ENCODE measurements around the gene TAF4B. TPM values are rescaled to one million over a fixed set of nuclear protein-coding genes. Genes with fewer than 3 reads are reported as not detected.
"Not testable (repeated sequence)": the region's sequence is repeated elsewhere in the genome, so short reads cannot be mapped to it uniquely, and the experiment has no call there.

The TAF4B gene
- total and polyA plus RNA-seq, 4 donors = 0.63 to 4.2 (median 2.3) TPM

GRCh38 chr18:26227051-26227670, 916 bp downstream of the TAF4B start:
- WGBS, 2 donors = 17 to 19% methylated on average over 28 of the region's 28 CpGs
- ATAC-seq (ENCODE audit: low FRiP score) = no peak
- intact Hi-C loops (cut with DNase I) = loop anchor here (5.0 to 10.0 kb wide), 3 partner anchors 135 to 428 kb away; partner anchors contain the start of gene SS18 (in 1 of the 2)

GRCh38 chr18:26228562-26229260, 2.5 kb downstream of the TAF4B start:
- 75 to 87% methylated on average over 6 of the region's 6 CpGs for WGBS, 2 donors
- Histone ChIP-seq H3K9me3 (ENCODE audit: control insufficient read depth, low read length) (no peaks in the 10 kb centered on the region), H3K27me3 (ENCODE audit: control insufficient read depth in 1 of 2, insufficient read depth in 2 of 2, low read length in 1 of 2) (no peaks in the 10 kb centered on the region), H3K36me3 (ENCODE audit: control insufficient read depth in 1 of 2, insufficient read depth in 2 of 2, low read length in 1 of 2) (no peaks in the 10 kb centered on the region), H3K4me1 (ENCODE audit: control insufficient read depth in 1 of 2, insufficient read depth in 2 of 2, low read length in 2 of 2) (no peaks in the 10 kb centered on the region), H3K4me3 (ENCODE audit: low read length in 2 of 2) (no peak overlapping the region), H3K27ac (ENCODE audit: low read depth in 1 of 2, low read length in 2 of 2) (no peak overlapping the region)
- no peak for DNase-seq
- intact Hi-C loops (cut with DNase I) = loop anchor here (5.0 to 10.0 kb wide), 3 partner anchors 136 to 426 kb away; partner anchors contain the start of gene SS18 (in 1 of the 2)
- no peak for ATAC-seq (ENCODE audit: low FRiP score)

More at GRCh38 chr18:26227051-26227670, 916 bp downstream of the TAF4B start:
- H3K4me3 ChIP-seq (ENCODE audit: low read length in 2 of 2) = peak overlapping the region; percentile 46 to 73
- H3K9me3 ChIP-seq (ENCODE audit: control insufficient read depth, low read length) = no peaks in the 10 kb centered on the region
- H3K27me3 ChIP-seq (ENCODE audit: control insufficient read depth in 1 of 2, insufficient read depth in 2 of 2, low read length in 1 of 2) = no peaks in the 10 kb centered on the region
- no peaks in the 10 kb centered on the region for H3K36me3 ChIP-seq (ENCODE audit: control insufficient read depth in 1 of 2, insufficient read depth in 2 of 2, low read length in 1 of 2)
- no peak overlapping the region for H3K27ac ChIP-seq (ENCODE audit: low read depth in 1 of 2, low read length in 2 of 2)
- H3K4me1 ChIP-seq (ENCODE audit: control insufficient read depth in 1 of 2, insufficient read depth in 2 of 2, low read length in 2 of 2) = no peaks in the 10 kb centered on the region
- no peak for DNase-seq

GRCh38 chr18:26230497-26230896, 4.3 kb downstream of the TAF4B start:
- H3K36me3 ChIP-seq (ENCODE audit: control insufficient read depth in 1 of 2, insufficient read depth in 2 of 2, low read length in 1 of 2) = no peaks in the 10 kb centered on the region
- no peaks in the 10 kb centered on the region for H3K27me3 ChIP-seq (ENCODE audit: control insufficient read depth in 1 of 2, insufficient read depth in 2 of 2, low read length in 1 of 2)
- DNase-seq (no peak), ATAC-seq (ENCODE audit: low FRiP score) (no peak)
- H3K9me3 ChIP-seq (ENCODE audit: control insufficient read depth, low read length) = no peaks in the 10 kb centered on the region
- H3K27ac ChIP-seq (ENCODE audit: low read depth in 1 of 2, low read length in 2 of 2) = no peak overlapping the region
- no peak overlapping the region for H3K4me3 ChIP-seq (ENCODE audit: low read length in 2 of 2)
- WGBS, 2 donors = 74 to 80% methylated on average over 8 of the region's 8 CpGs
- intact Hi-C loops (cut with DNase I) = no loop called here
- no peaks in the 10 kb centered on the region for H3K4me1 ChIP-seq (ENCODE audit: control insufficient read depth in 1 of 2, insufficient read depth in 2 of 2, low read length in 2 of 2)

- Histone ChIP-seq H3K4me3 (ENCODE audit: low read length in 2 of 2) (no peak overlapping the region), H3K9me3 (ENCODE audit: control insufficient read depth, low read length) (no peaks in the 10 kb centered on the region), H3K27me3 (ENCODE audit: control insufficient read depth in 1 of 2, insufficient read depth in 2 of 2, low read length in 1 of 2) (no peaks in the 10 kb centered on the region), H3K36me3 (ENCODE audit: control insufficient read depth in 1 of 2, insufficient read depth in 2 of 2, low read length in 1 of 2) (no peaks in the 10 kb centered on the region), H3K4me1 (ENCODE audit: control insufficient read depth in 1 of 2, insufficient read depth in 2 of 2, low read length in 2 of 2) (no peaks in the 10 kb centered on the region), H3K27ac (ENCODE audit: low read depth in 1 of 2, low read length in 2 of 2) (no peak overlapping the region)
- ATAC-seq (ENCODE audit: low FRiP score) = no peak
- intact Hi-C loops (cut with DNase I) = no loop called here
- WGBS, 2 donors = 56 to 59% methylated on average over 5 of the region's 5 CpGs
- DNase-seq = no peak
Observed at GRCh38 chr18:26233208-26233607, 7.0 kb downstream of the TAF4B start.

GRCh38 chr18:26237363-26237762, 11.1 kb downstream of the TAF4B start:
- H3K4me1 ChIP-seq (ENCODE audit: control insufficient read depth in 1 of 2, insufficient read depth in 2 of 2, low read length in 2 of 2); intact Hi-C loops (cut with DNase I); H3K36me3 ChIP-seq (ENCODE audit: control insufficient read depth in 1 of 2, insufficient read depth in 2 of 2, low read length in 1 of 2); DNase-seq; H3K4me3 ChIP-seq (ENCODE audit: low read length in 2 of 2); H3K27me3 ChIP-seq (ENCODE audit: control insufficient read depth in 1 of 2, insufficient read depth in 2 of 2, low read length in 1 of 2); H3K27ac ChIP-seq (ENCODE audit: low read depth in 1 of 2, low read length in 2 of 2); H3K9me3 ChIP-seq (ENCODE audit: control insufficient read depth, low read length); ATAC-seq (ENCODE audit: low FRiP score): not testable (repeated sequence)
- WGBS, 2 donors = 70 to 78% methylated on average over 2 of the region's 2 CpGs

- H3K4me1 ChIP-seq (ENCODE audit: control insufficient read depth in 1 of 2, insufficient read depth in 2 of 2, low read length in 2 of 2); H3K4me3 ChIP-seq (ENCODE audit: low read length in 2 of 2); intact Hi-C loops (cut with DNase I); ATAC-seq (ENCODE audit: low FRiP score); H3K27me3 ChIP-seq (ENCODE audit: control insufficient read depth in 1 of 2, insufficient read depth in 2 of 2, low read length in 1 of 2); H3K9me3 ChIP-seq (ENCODE audit: control insufficient read depth, low read length); DNase-seq; H3K27ac ChIP-seq (ENCODE audit: low read depth in 1 of 2, low read length in 2 of 2); H3K36me3 ChIP-seq (ENCODE audit: control insufficient read depth in 1 of 2, insufficient read depth in 2 of 2, low read length in 1 of 2): not testable (repeated sequence)
- WGBS, 2 donors = 87 to 91% methylated on average over 4 of the region's 4 CpGs
Observed at GRCh38 chr18:26238718-26239117, 12.5 kb downstream of the TAF4B start.

GRCh38 chr18:26242392-26242791, 16.1 kb downstream of the TAF4B start:
- H3K4me1 ChIP-seq (ENCODE audit: control insufficient read depth in 1 of 2, insufficient read depth in 2 of 2, low read length in 2 of 2); H3K9me3 ChIP-seq (ENCODE audit: control insufficient read depth, low read length); intact Hi-C loops (cut with DNase I); H3K36me3 ChIP-seq (ENCODE audit: control insufficient read depth in 1 of 2, insufficient read depth in 2 of 2, low read length in 1 of 2); ATAC-seq (ENCODE audit: low FRiP score); H3K4me3 ChIP-seq (ENCODE audit: low read length in 2 of 2); DNase-seq; H3K27ac ChIP-seq (ENCODE audit: low read depth in 1 of 2, low read length in 2 of 2); H3K27me3 ChIP-seq (ENCODE audit: control insufficient read depth in 1 of 2, insufficient read depth in 2 of 2, low read length in 1 of 2): not testable (repeated sequence)
- WGBS, 2 donors = 75 to 78% methylated on average over 3 to 4 of the region's 4 CpGs

- intact Hi-C loops (cut with DNase I); H3K4me1 ChIP-seq (ENCODE audit: control insufficient read depth in 1 of 2, insufficient read depth in 2 of 2, low read length in 2 of 2); DNase-seq; ATAC-seq (ENCODE audit: low FRiP score); H3K36me3 ChIP-seq (ENCODE audit: control insufficient read depth in 1 of 2, insufficient read depth in 2 of 2, low read length in 1 of 2); H3K27me3 ChIP-seq (ENCODE audit: control insufficient read depth in 1 of 2, insufficient read depth in 2 of 2, low read length in 1 of 2); H3K4me3 ChIP-seq (ENCODE audit: low read length in 2 of 2); H3K27ac ChIP-seq (ENCODE audit: low read depth in 1 of 2, low read length in 2 of 2); H3K9me3 ChIP-seq (ENCODE audit: control insufficient read depth, low read length): not testable (repeated sequence)
- WGBS, 2 donors = 83 to 85% methylated on average over 5 of the region's 5 CpGs
Observed at GRCh38 chr18:26245434-26245833, 19.2 kb downstream of the TAF4B start.

- DNase-seq (no peak), ATAC-seq (ENCODE audit: low FRiP score) (no peak)
- Histone ChIP-seq H3K9me3 (ENCODE audit: control insufficient read depth, low read length) (no peaks in the 10 kb centered on the region), H3K27ac (ENCODE audit: low read depth in 1 of 2, low read length in 2 of 2) (no peak overlapping the region), H3K36me3 (ENCODE audit: control insufficient read depth in 1 of 2, insufficient read depth in 2 of 2, low read length in 1 of 2) (no peaks in the 10 kb centered on the region), H3K27me3 (ENCODE audit: control insufficient read depth in 1 of 2, insufficient read depth in 2 of 2, low read length in 1 of 2) (no peaks in the 10 kb centered on the region), H3K4me3 (ENCODE audit: low read length in 2 of 2) (no peak overlapping the region), H3K4me1 (ENCODE audit: control insufficient read depth in 1 of 2, insufficient read depth in 2 of 2, low read length in 2 of 2) (no peaks in the 10 kb centered on the region)
- WGBS, 2 donors = 80 to 83% methylated on average over 3 of the region's 3 CpGs
- intact Hi-C loops (cut with DNase I) = no loop called here
Observed at GRCh38 chr18:26252411-26252810, 26.2 kb downstream of the TAF4B start.

All from aorta (tissue), 5 donors.